ENCODE measurements around the gene WDFY4.

The WDFY4 gene

GRCh38 chr10:48695636-48696534 lies 11.2 kb downstream of the WDFY4 start:
- no peak overlapping the region for H3K4me3 ChIP-seq (ENCODE audit: low read length)
- no peak for DNase-seq (ENCODE audit: low read depth)
- TF ChIP-seq CTCF (conservative IDR thresholded peaks at IDR 0.05; ENCODE audit: low read depth, low read length) = no peak

- no peak for TF ChIP-seq CTCF (conservative IDR thresholded peaks at IDR 0.05; ENCODE audit: low read depth, low read length)
- no peak for DNase-seq (ENCODE audit: low read depth)
- no peak overlapping the region for H3K4me3 ChIP-seq (ENCODE audit: low read length)
Observed at GRCh38 chr10:48696535-48696873, 11.8 kb downstream of the WDFY4 start.

- no peak for TF ChIP-seq CTCF (conservative IDR thresholded peaks at IDR 0.05; ENCODE audit: low read depth, low read length)
- no peak for DNase-seq (ENCODE audit: low read depth)
- H3K4me3 ChIP-seq (ENCODE audit: low read length) = no peak overlapping the region
Observed at GRCh38 chr10:48697091-48697490, 12.4 kb downstream of the WDFY4 start.

- DNase-seq (ENCODE audit: low read depth) = no peak
- TF ChIP-seq CTCF (conservative IDR thresholded peaks at IDR 0.05; ENCODE audit: low read depth, low read length) = no peak
- H3K4me3 ChIP-seq (ENCODE audit: low read length) = no peak overlapping the region
Observed at GRCh38 chr10:48697821-48698764, 13.4 kb downstream of the WDFY4 start.

- no peak for DNase-seq (ENCODE audit: low read depth)
- no peak overlapping the region for H3K4me3 ChIP-seq (ENCODE audit: low read length)
- TF ChIP-seq CTCF (conservative IDR thresholded peaks at IDR 0.05; ENCODE audit: low read depth, low read length) = no peak
Observed at GRCh38 chr10:48699011-48699627, 14.4 kb downstream of the WDFY4 start.

- no peak overlapping the region for H3K4me3 ChIP-seq (ENCODE audit: low read length)
- DNase-seq (ENCODE audit: low read depth) = no peak
- no peak for TF ChIP-seq CTCF (conservative IDR thresholded peaks at IDR 0.05; ENCODE audit: low read depth, low read length)
Observed at GRCh38 chr10:48700071-48700470, 15.4 kb downstream of the WDFY4 start.

All from retinal pigment epithelial cell (primary cell).